WERI-Rb-1 (cell line): ENCODE measurements around the gene EFTUD2.

Experiments used
- DNase-seq: peaks from one replicate; pipeline ENCODE4 v3.0.0-alpha.2; 2020
- H3K27ac ChIP-seq: fragments of 250-450 bp; sonication (Bioruptor Pico); 2 replicates; pipeline ENCODE4 v1.5.1; 2020; ENCODE audit warnings: mild to moderate bottlenecking, moderate library complexity
- H3K27me3 ChIP-seq: fragments of 250-450 bp; sonication (Bioruptor Pico); 2 replicates; pipeline ENCODE4 v1.5.1; 2021; ENCODE audit warnings: mild to moderate bottlenecking, low read depth, moderate library complexity; ENCODE audit not compliant: insufficient read depth, severe bottlenecking
- H3K36me3 ChIP-seq: fragments of 250-450 bp; sonication (Bioruptor Pico); 2 replicates; pipeline ENCODE4 v1.5.1; 2020; ENCODE audit warnings: mild to moderate bottlenecking, moderate library complexity
- H3K4me3 ChIP-seq: 2 replicates; pipeline ENCODE4 v1.5.1; 2011; ENCODE audit warnings: low read depth, mild to moderate bottlenecking, control low read depth, low read length
- H3K9me3 ChIP-seq: fragments of 250-450 bp; sonication (Bioruptor Pico); 2 replicates; pipeline ENCODE4 v1.5.1; 2021; ENCODE audit warnings: mild to moderate bottlenecking, moderate library complexity; ENCODE audit not compliant: severe bottlenecking
- TF ChIP-seq, protein P1 (sequence below): IDR thresholded peaks from 2 replicates; pipeline ENCODE4 v1.5.1; 2011; ENCODE audit warnings: low read depth, mild to moderate bottlenecking, control low read depth, inconsistent platforms, low read length

The EFTUD2 gene

DNA sequence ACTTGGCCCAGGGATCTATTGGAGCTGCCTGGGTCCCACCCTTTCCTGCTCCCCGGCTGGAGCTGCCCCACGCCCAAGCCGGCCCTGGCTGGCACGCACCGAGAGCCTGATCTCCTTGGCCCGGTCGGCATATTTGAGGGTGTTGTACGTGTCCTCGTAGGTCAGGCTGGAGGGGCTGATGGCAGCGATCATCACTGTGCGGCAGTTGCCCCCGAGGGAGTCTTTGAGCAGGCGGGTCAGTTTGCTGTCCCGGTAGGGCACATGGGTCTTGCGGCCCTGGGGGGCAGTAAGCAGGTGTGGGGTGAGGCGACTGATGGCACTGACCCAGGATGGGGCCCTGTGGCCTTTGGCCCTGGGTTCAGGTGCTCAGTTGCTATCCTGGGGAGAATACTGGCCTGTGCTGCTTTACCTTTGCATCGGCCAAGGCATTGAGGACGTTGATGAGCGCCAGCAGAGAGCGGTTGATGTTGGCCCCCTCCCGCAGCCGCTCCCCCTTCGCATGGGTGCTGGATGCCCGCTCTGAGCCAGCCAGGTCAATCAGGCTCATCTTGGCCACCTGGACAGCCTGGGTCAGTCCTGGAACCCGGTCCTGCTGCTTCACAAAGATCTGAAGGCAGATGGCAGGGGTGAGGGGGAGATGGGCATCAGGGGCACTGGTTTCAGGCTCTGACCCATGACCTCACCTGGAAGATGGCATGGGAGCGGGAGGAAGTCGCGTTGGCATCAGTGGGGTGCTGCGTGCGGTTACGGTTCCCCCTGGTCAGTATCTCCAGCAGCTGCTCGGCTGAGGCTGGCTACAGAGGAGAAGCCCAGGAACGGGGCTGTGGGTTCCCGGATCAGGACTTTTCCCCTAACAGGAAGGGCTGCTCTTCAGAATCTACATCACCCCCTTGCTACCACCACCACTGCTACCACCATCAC is 34.8 kb upstream of the EFTUD2 start:
- Histone ChIP-seq H3K4me3 (no peak overlapping the region), H3K36me3 (peaks cover 97% of the 10 kb centered on the region), H3K27me3 (no peaks in the 10 kb centered on the region), H3K9me3 (no peaks in the 10 kb centered on the region), H3K27ac (no peak overlapping the region)
- no peak for DNase-seq
- TF ChIP-seq, protein P1, sequence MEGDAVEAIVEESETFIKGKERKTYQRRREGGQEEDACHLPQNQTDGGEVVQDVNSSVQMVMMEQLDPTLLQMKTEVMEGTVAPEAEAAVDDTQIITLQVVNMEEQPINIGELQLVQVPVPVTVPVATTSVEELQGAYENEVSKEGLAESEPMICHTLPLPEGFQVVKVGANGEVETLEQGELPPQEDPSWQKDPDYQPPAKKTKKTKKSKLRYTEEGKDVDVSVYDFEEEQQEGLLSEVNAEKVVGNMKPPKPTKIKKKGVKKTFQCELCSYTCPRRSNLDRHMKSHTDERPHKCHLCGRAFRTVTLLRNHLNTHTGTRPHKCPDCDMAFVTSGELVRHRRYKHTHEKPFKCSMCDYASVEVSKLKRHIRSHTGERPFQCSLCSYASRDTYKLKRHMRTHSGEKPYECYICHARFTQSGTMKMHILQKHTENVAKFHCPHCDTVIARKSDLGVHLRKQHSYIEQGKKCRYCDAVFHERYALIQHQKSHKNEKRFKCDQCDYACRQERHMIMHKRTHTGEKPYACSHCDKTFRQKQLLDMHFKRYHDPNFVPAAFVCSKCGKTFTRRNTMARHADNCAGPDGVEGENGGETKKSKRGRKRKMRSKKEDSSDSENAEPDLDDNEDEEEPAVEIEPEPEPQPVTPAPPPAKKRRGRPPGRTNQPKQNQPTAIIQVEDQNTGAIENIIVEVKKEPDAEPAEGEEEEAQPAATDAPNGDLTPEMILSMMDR: no peak

DNA sequence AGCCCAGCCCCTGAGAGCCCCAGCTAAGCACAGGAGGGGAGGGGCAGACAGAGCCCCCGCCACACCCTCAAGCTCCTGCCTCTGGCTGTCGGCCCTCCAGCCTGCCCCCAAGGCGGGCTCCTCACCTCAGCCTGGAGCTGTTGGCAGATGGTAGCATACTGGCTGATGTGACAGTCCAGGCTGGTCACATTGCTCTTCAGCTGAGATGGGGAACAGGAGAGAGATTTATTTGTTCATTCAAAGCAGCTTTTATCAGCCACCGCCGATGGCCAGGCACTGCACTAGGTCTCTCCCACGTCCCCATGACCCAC is 33.5 kb upstream of the EFTUD2 start:
- no peak overlapping the region for H3K4me3 ChIP-seq
- H3K27ac ChIP-seq: no peak overlapping the region
- no peak for DNase-seq
- H3K9me3 ChIP-seq: no peaks in the 10 kb centered on the region
- peaks cover 97% of the 10 kb centered on the region for H3K36me3 ChIP-seq
- TF ChIP-seq, protein P1: no peak
- no peaks in the 10 kb centered on the region for H3K27me3 ChIP-seq

DNA sequence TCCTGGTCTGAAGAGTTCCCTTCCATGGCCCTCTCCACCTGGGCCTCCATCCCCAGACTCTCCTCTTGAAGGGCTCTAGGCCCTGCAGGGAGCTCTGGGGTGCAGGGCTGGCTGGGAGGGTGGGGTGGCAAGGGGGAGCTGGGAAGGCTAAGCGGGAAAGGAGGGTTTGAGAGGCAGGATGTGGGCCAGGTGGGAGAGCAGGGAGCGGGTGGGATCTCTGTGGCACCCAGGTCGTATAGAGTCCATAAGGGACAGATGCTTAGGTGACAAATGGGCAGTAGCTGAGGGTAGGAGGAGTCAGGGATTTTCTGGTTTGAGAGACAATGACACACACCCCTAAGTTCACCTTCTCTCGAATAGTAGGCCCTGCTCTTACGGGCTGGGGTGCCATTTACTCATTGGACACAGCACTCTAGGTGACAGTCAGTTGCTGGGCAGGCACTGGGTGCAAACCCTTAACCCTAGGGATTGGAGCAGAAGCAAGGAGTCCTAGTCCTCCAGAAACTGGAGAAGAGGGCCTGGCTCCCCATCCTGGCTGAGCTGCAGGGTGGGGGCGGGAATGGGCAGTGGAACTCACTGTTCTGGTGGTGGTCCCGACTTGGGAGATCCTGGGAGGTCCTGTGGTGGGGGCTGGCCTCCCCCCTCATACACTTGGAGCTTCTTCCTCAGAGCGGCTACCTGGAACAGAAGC is 33.0 kb upstream of the EFTUD2 start:
- DNase-seq: no peak
- H3K36me3 ChIP-seq: peaks cover 97% of the 10 kb centered on the region
- TF ChIP-seq, protein P1: no peak

DNA sequence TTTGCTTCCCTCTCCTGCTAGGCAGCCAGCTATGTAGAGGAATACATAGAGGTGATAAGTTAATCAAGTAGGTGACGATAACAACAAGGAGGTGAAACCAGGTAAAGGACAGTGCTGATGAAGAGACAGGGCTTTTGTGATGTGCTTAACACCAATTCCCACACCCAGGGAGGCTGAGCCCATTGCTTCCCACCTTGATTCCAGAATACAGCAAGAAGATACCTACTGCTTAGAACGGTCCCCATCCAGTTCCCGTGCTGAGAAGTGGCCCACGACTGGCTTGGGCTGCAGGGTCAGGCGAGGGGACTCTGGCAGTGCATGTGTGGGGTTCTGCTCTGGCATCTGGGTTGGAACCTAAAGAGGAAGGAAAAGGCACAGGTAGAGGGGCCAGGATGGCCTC is 32.1 kb upstream of the EFTUD2 start:
- H3K27ac ChIP-seq: no peak overlapping the region
- H3K9me3 ChIP-seq: no peaks in the 10 kb centered on the region
- no peaks in the 10 kb centered on the region for H3K27me3 ChIP-seq
- H3K4me3 ChIP-seq: no peak overlapping the region
- no peak for DNase-seq
- TF ChIP-seq, protein P1: no peak
- peaks cover 99% of the 10 kb centered on the region for H3K36me3 ChIP-seq

More for the DNA sequence above, 33.0 kb upstream of the EFTUD2 start:
- no peaks in the 10 kb centered on the region for H3K9me3 ChIP-seq
- H3K27me3 ChIP-seq: no peaks in the 10 kb centered on the region
- no peak overlapping the region for H3K27ac ChIP-seq
- H3K4me3 ChIP-seq: no peak overlapping the region

DNA sequence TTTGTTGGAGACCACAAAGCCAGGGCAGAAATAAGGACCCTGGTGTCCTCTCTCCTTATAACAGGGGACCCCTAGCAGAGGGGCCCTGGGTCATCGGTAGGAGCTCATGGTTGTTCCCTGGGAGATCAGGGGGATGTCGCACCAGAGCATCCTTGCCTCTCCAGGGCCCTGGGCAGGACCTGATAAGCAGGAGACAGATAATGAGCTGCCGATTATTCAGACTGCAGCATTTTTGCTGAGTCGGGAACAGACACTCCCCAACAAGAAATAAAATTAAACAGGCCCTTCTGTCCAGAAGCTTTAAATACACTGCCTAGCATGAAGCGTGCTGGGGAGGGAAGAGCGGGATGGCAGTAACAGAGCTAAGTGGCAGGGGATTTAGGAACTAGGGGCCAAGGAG is 31.4 kb upstream of the EFTUD2 start:
- DNase-seq: no peak
- Histone ChIP-seq H3K27ac (no peak overlapping the region), H3K36me3 (peaks cover 100% of the 10 kb centered on the region), H3K9me3 (no peaks in the 10 kb centered on the region), H3K27me3 (no peaks in the 10 kb centered on the region), H3K4me3 (no peak overlapping the region)
- TF ChIP-seq, protein P1: no peak
